K562 (cell line): ENCODE data around the gene PIWIL1. TPM values are rescaled to one million over a fixed set of nuclear protein-coding genes. Genes with fewer than 3 reads are reported as not detected.

Source experiments
- ATAC-seq: fragments of 200-7000 bp; cut with Tn5 transposase; 3 replicates; pipeline ENCODE4 v1.9.1; 2020; ENCODE audit warnings: moderate library complexity
- BruUV-seq: library from RNA; stranded (reverse); fragments of 400-500 nt; replicated peaks from 2 replicates; lab custom pipeline; 2021; lab: Mats Ljungman, UMichigan
- CTCF ChIA-PET: fragments of 300-600 bp; formaldehyde crosslinking; extraction: SDS; loops from one replicate; lab custom pipeline; 2021; ENCODE audit warnings: low intra/inter-chr PET ratio; lab: Yijun Ruan, JAX
- POLR2A ChIA-PET: fragments of 300-600, 350-650 bp; sonication (Branson Sonifier 250); formaldehyde crosslinking; extraction: SDS; loops from one replicate; lab custom pipeline; 2021; ENCODE audit warnings: antibody characterized with exemption, inconsistent platforms; lab: Yijun Ruan, JAX
- DNase-seq, 4 experiments: peaks; one replicate each; pipeline versions ENCODE4 v3.0.0 to v3.0.0-alpha.2; 2011 to 2018; ENCODE audit warnings: low spot score in 3 of 4, mixed read lengths in 3 of 4; ENCODE audit errors: extremely low read depth in 1 of 4
- FAIRE-seq: peaks from 2 replicates; lab custom pipeline; 2011; peaks lifted over from hg19 to GRCh38; lab: Jason Lieb, UNC
- H2AFZ ChIP-seq: 2 replicates; pipeline ENCODE4 v1.6.0; 2011; ENCODE audit warnings: low read depth, low read length, control low read depth, inconsistent platforms
- H3K27ac ChIP-seq: fragments of 200-600 bp; 3 replicates; pipeline ENCODE4 v1.8.0; 2011; ENCODE audit warnings: low read depth, mild to moderate bottlenecking, control low read depth, inconsistent platforms, low read length, moderate library complexity, mixed read lengths; ENCODE audit errors: extremely low read depth
- H3K27me3 ChIP-seq, 2 experiments: fragments of 300-600 bp in 1 of 2; 2 replicates in 1 of 2; 3 replicates in 1 of 2; pipeline versions ENCODE4 v1.6.0 to v1.8.0; 2011; ENCODE audit warnings: inconsistent platforms in 2 of 2, low read length in 2 of 2, mild to moderate bottlenecking in 1 of 2, mixed read lengths in 1 of 2, moderate library complexity in 1 of 2; ENCODE audit not compliant: control insufficient read depth in 2 of 2, insufficient read depth in 2 of 2
- H3K36me3 ChIP-seq: fragments of 300-600 bp; 3 replicates; pipeline ENCODE4 v1.8.0; 2011; ENCODE audit warnings: mild to moderate bottlenecking, low read length, inconsistent platforms; ENCODE audit not compliant: control insufficient read depth, insufficient read depth
- H3K4me1 ChIP-seq, 2 experiments: fragments of 200-600 bp in 1 of 2; replicated peaks in 1 of 2; 2 replicates in 1 of 2; 3 replicates in 1 of 2; pipeline versions ENCODE4 v1.5.1 to v1.8.0; 2011; ENCODE audit warnings: inconsistent platforms in 2 of 2, low read length in 2 of 2, mild to moderate bottlenecking in 1 of 2, mixed read lengths in 1 of 2, moderate library complexity in 1 of 2; ENCODE audit not compliant: control insufficient read depth in 2 of 2, insufficient read depth in 2 of 2
- H3K4me2 ChIP-seq: 2 replicates; pipeline ENCODE4 v1.6.1; 2011; ENCODE audit warnings: low read length, control low read depth, inconsistent platforms, mixed read lengths; ENCODE audit not compliant: insufficient read depth
- H3K4me3 ChIP-seq: fragments of 200-600 bp; sonication (generic), shearing (Covaris generic); 2 replicates; pipeline ENCODE4 v1.5.1; 2016; ENCODE audit warnings: control low read depth, inconsistent platforms
- H3K79me2 ChIP-seq: fragments of 200-600 bp; 3 replicates; pipeline ENCODE4 v1.8.0; 2011; ENCODE audit warnings: low read length, inconsistent platforms; ENCODE audit not compliant: control insufficient read depth, insufficient read depth
- H3K9ac ChIP-seq, 2 experiments: 2 replicates each; pipeline versions ENCODE4 v1.6.0 to v1.6.1; 2011; ENCODE audit warnings: low read depth in 2 of 2, low read length in 2 of 2, control low read depth in 1 of 2, inconsistent platforms in 1 of 2, mild to moderate bottlenecking in 1 of 2, mixed read lengths in 1 of 2; ENCODE audit not compliant: insufficient read depth in 1 of 2
- H3K9me1 ChIP-seq: one replicate; pipeline ENCODE4 v1.6.0; 2011; ENCODE audit warnings: inconsistent platforms, mild to moderate bottlenecking, low read length, moderate library complexity; ENCODE audit not compliant: control insufficient read depth, insufficient read depth
- H3K9me3 ChIP-seq: replicated peaks from 2 replicates; pipeline ENCODE4 v1.5.1; 2011; ENCODE audit warnings: low read depth, low read length, inconsistent platforms; ENCODE audit not compliant: control insufficient read depth, insufficient read depth
- H4K20me1 ChIP-seq: replicated peaks from 2 replicates; pipeline ENCODE4 v1.6.1; 2011; ENCODE audit warnings: low read length, inconsistent platforms, mixed read lengths; ENCODE audit not compliant: control insufficient read depth, insufficient read depth
- CREB1 ChIP-seq, 2 experiments: sonication (generic) in 1 of 2; formaldehyde crosslinking in 1 of 2; IDR thresholded peaks; 2 replicates each; pipeline versions ENCODE4 v1.6.1 to v1.8.0; 2012 to 2022; ENCODE audit warnings: inconsistent platforms in 1 of 2, mild to moderate bottlenecking in 1 of 2, missing genetic modification reagents in 1 of 2, moderate library complexity in 1 of 2
- E2F4 ChIP-seq: sonication (generic); formaldehyde crosslinking; IDR thresholded peaks from 2 replicates; pipeline ENCODE4 v1.8.0; 2022; ENCODE audit warnings: mild to moderate bottlenecking, low read depth, missing genetic modification reagents
- HES1 ChIP-seq: fragments of 450-650 bp; IDR thresholded peaks from 2 replicates; pipeline ENCODE4 v1.6.1; 2016; ENCODE audit warnings: low read depth, mild to moderate bottlenecking, moderate library complexity
- PTRF ChIP-seq: fragments of 450-650 bp; IDR thresholded peaks from 2 replicates; pipeline ENCODE4 v1.6.1; 2016; ENCODE audit warnings: mild to moderate bottlenecking, missing genetic modification characterization, missing compliant biosample characterization
- TCF15 ChIP-seq: fragments of 250-450 bp; sonication (Bioruptor Pico); IDR thresholded peaks from 2 replicates; pipeline ENCODE4 v1.8.0; 2022; ENCODE audit warnings: moderate library complexity, mild to moderate bottlenecking, inconsistent platforms
- THRA ChIP-seq: fragments of 450-650 bp; IDR thresholded peaks from 2 replicates; pipeline ENCODE4 v1.6.1; 2017; ENCODE audit warnings: mild to moderate bottlenecking, moderate library complexity
- ZNF354B ChIP-seq: fragments of 250-450 bp; sonication (Bioruptor Pico); IDR thresholded peaks from 2 replicates; pipeline ENCODE4 v1.4.0; 2020
- ZNF398 ChIP-seq: fragments of 250-450 bp; sonication (Bioruptor Pico); IDR thresholded peaks from 2 replicates; pipeline ENCODE4 v1.8.0; 2021; ENCODE audit warnings: moderate library complexity, mild to moderate bottlenecking, inconsistent platforms
- WGBS: fragments of 100-300 bp; shearing (Covaris generic); methylation state at CpG from one replicate; pipeline ENCODE4 v1.1.6; 2016; ENCODE audit warnings: low coverage, mixed read lengths; ENCODE audit not compliant: insufficient coverage; ENCODE audit errors: missing lambda C conversion rate; 5-methylcytosine and 5-hydroxymethylcytosine counted together
- in situ Hi-C: fragments of 300-500 bp; cut with MboI; formaldehyde crosslinking; loops from 4 replicates; pipeline ENCODE4 v1.15.0; 2018; ENCODE audit warnings: inconsistent platforms, mixed read lengths
- intact Hi-C: fragments of 100-400 bp; cut with micrococcal nuclease; formaldehyde crosslinking; loops from 2 replicates; pipeline ENCODE4 v1.14.2; 2022
- polyA plus RNA-seq, 8 experiments: library from polyadenylated mRNA; depleted of rRNA in 4 of 8; stranded (reverse) in 5 of 8; unstranded in 3 of 8; fragments of >200 nt; fragmentation: Nextera tagmentation in 2 of 8; fragmentation: Illumina TruSeq in 1 of 8; extraction: Ambion mirVana in 2 of 8; extraction: Trizol in 1 of 8; gene quantifications; 2 replicates each; pipeline versions ENCODE4 v1.2.1 to v1.2.3, GENCODE V29; 2011 to 2014; ENCODE audit warnings: inconsistent platforms in 1 of 8, missing spikeins in 1 of 8
- total RNA-seq, 7 experiments: library from RNA; depleted of rRNA in 6 of 7; stranded (reverse); fragments of >200 nt in 6 of 7; fragmentation: Illumina TruSeq in 2 of 7; extraction: Trizol in 2 of 7; gene quantifications; 2 replicates each; pipeline versions ENCODE4 v1.2.1 to v1.2.3, GENCODE V29; 2011 to 2021; ENCODE audit warnings: low replicate concordance in 1 of 7

PIWIL1 gene
- total and polyA plus RNA-seq, 9 of the 15 experiments (the other 6 are each of a cell fraction or from before 2014, with no cell fraction given): not detected

- H3K79me2 ChIP-seq: no peaks in the 10 kb centered on the region
- no peak overlapping the region for H3K27ac ChIP-seq
- no peaks in the 10 kb centered on the region for H3K4me1 ChIP-seq
- no peak overlapping the region for H3K4me3 ChIP-seq
- no peaks in the 10 kb centered on the region for H3K9me3 ChIP-seq
- no peaks in the 10 kb centered on the region for H3K36me3 ChIP-seq
- no TSS peak for BruUV-seq
- intact Hi-C loops (no loop called here), in situ Hi-C loops (no loop called here)
- no peak overlapping the region for H3K9ac ChIP-seq
- POLR2A ChIA-PET: no interaction called here
- WGBS: 3% methylated on average over 4 of the region's 4 CpGs
- FAIRE-seq: no peak
- no peaks in the 10 kb centered on the region for H4K20me1 ChIP-seq
- TF ChIP-seq ZNF398 (CRISPR knock-in tag) (no peak), TCF15 (CRISPR knock-in tag) (no peak), HES1 (no peak), CREB1 (IDR thresholded peaks at IDR 0.05) (no peak), CREB1 (CRISPR knock-in tag; IDR thresholded peaks at IDR 0.05) (no peak), THRA (no peak), PTRF (tag) (no peak), E2F4 (CRISPR knock-in tag) (no peak), ZNF354B (CRISPR knock-in tag) (no peak)
- DNase-seq: no peak
- CTCF ChIA-PET: no interaction called here
- H3K4me2 ChIP-seq: no peak overlapping the region
- no peak for ATAC-seq
- peaks cover 17 to 44% of the 10 kb centered on the region in 2 experiments; a peak in 3 of 5 replicates for H3K27me3 ChIP-seq
- H2AFZ ChIP-seq: no peak overlapping the region
- no peaks in the 10 kb centered on the region for H3K9me1 ChIP-seq
These were observed 35.2 kb downstream of the PIWIL1 start for GRCh38 chr12:130372936-130373335.
